Left lung (tissue), 10 donors: ENCODE results near the gene CST3. TPM values are rescaled to one million over a fixed set of nuclear protein-coding genes. Genes with fewer than 3 reads are reported as not detected.

Experiments used
- ATAC-seq: fragments of 200-7000 bp; cut with Tn5 transposase; one replicate; pipeline ENCODE4 v1.9.1; 2020; ENCODE audit warnings: moderate library complexity
- DNase-seq, 4 donors: peaks; one replicate each; pipeline ENCODE4 v3.0.0-alpha.2; 2013 to 2020
- H3K27ac ChIP-seq, 2 donors: fragments of 200-600 bp; sonication (generic) in 1 of 2; one replicate each; pipeline versions ENCODE4 v1.5.0 to v1.8.0; 2020 to 2021
- H3K27me3 ChIP-seq, 2 donors: fragments of 200-600 bp; sonication (generic) in 1 of 2; one replicate each; pipeline versions ENCODE4 v1.5.0 to v1.8.0; 2020 to 2021
- H3K36me3 ChIP-seq, 2 donors: fragments of 200-600 bp; sonication (generic) in 1 of 2; one replicate each; pipeline versions ENCODE4 v1.5.0 to v1.8.0; 2020 to 2021
- H3K4me1 ChIP-seq, 2 donors: fragments of 200-600 bp; one replicate each; pipeline ENCODE4 v1.8.0; 2021
- H3K4me3 ChIP-seq, 2 donors: fragments of 200-600 bp; sonication (generic) in 1 of 2; one replicate each; pipeline versions ENCODE4 v1.5.0 to v1.8.0; 2020 to 2021; ENCODE audit warnings: mild to moderate bottlenecking in 1 of 2
- H3K9me3 ChIP-seq, 2 donors: fragments of 200-600 bp; sonication (generic) in 1 of 2; one replicate each; pipeline versions ENCODE4 v1.5.0 to v1.8.0; 2020 to 2021
- intact Hi-C, 2 donors: fragments of 100-400 bp; cut with DNase I; formaldehyde crosslinking; loops; one replicate each; pipeline versions ENCODE4 v1.11.2 to v1.14.2; 2022
- polyA plus RNA-seq, 6 donors: library from polyadenylated mRNA; unstranded; fragments of 120-200 nt; gene quantifications; one replicate each; pipeline ENCODE4 v1.2.1, GENCODE V29; 2013; ENCODE audit not compliant: insufficient read length in 6 of 6
- total RNA-seq, 2 donors: library from RNA; stranded (reverse); fragmentation: NEBNext Ultra II Directional; extraction: Animal tissue kit (Norgen Biotek cat#: 25700); gene quantifications; one replicate each; pipeline ENCODE4 v1.2.1, GENCODE V29; 2021
- TF ChIP-seq, protein P1 (sequence below), 2 donors: fragments of 200-600 bp; sonication (generic) in 1 of 2; IDR thresholded peaks; one replicate each; pipeline versions ENCODE4 v1.5.0 to v1.8.0; 2021; ENCODE audit warnings: antibody characterized with exemption in 2 of 2
- donor health status: DM: no; HTN: yes; CAD: no.
- donor health status: DM: no; HTN: no; CAD: no.

The CST3 gene
- total and polyA plus RNA-seq, 8 donors, result 145 to 714 (median 163) TPM

DNA sequence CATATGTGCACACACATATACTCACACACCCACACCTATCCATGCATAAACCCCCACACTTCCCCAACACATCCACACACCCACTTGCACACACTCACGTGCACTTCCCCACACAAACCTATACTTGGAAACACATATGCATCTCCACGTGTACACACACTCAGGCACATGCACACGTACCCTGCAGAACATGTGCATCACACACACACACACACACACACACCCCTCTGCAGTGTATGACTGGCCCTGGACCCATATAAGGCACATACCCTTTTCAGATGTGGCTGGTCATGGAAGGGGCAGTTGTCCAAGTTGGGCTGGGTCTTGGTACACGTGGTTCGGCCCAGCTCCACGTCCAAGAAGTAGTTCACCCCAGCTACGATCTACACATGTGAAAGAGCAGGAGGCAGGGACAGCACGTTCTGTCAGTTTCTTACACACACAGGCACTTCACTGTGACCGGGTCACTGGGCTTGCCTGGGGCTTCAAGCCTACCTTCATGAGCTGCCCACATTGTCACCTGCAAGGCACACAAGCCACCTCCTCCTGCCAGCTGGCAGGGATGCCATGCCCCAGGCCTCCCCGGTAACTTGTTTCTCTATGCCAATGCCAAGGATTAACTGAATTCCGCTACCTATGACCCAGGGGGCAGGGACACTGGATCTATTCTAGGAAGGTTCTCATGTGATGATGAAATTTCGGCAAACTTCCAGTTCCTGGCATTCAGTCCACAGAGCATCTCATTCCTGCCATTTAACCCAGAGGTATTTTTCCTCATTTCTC, 2.6 kb downstream of the CST3 start:
- intact Hi-C loops, result no loop called here
- TF ChIP-seq, protein P1, sequence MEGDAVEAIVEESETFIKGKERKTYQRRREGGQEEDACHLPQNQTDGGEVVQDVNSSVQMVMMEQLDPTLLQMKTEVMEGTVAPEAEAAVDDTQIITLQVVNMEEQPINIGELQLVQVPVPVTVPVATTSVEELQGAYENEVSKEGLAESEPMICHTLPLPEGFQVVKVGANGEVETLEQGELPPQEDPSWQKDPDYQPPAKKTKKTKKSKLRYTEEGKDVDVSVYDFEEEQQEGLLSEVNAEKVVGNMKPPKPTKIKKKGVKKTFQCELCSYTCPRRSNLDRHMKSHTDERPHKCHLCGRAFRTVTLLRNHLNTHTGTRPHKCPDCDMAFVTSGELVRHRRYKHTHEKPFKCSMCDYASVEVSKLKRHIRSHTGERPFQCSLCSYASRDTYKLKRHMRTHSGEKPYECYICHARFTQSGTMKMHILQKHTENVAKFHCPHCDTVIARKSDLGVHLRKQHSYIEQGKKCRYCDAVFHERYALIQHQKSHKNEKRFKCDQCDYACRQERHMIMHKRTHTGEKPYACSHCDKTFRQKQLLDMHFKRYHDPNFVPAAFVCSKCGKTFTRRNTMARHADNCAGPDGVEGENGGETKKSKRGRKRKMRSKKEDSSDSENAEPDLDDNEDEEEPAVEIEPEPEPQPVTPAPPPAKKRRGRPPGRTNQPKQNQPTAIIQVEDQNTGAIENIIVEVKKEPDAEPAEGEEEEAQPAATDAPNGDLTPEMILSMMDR (IDR thresholded peaks at IDR 0.05), result no peak
- H3K27ac ChIP-seq, result no peak overlapping the region

GRCh38 chr20:23634044-23634801, 3.5 kb downstream of the CST3 start:
- Histone ChIP-seq H3K9me3 (no peaks in the 10 kb centered on the region), H3K4me1 (peaks cover 12 to 45% of the 10 kb centered on the region in 2 donors), H3K4me3 (no peak overlapping the region), H3K36me3 (peaks cover 0 to 33% of the 10 kb centered on the region in 2 donors), H3K27ac (no peak overlapping the region), H3K27me3 (peaks cover 0 to 9% of the 10 kb centered on the region in 2 donors)
- TF ChIP-seq, protein P1 (IDR thresholded peaks at IDR 0.05), result no peak
- intact Hi-C loops, result no loop called here
- no peak for ATAC-seq
- DNase-seq, result no peak

More for the DNA sequence above, 2.6 kb downstream of the CST3 start:
- Histone ChIP-seq H3K9me3 (no peaks in the 10 kb centered on the region), H3K4me1 (peaks cover 12 to 37% of the 10 kb centered on the region in 2 donors), H3K4me3 (peak overlapping the region in 1 of 2 donors; percentile 83), H3K27me3 (peaks cover 0 to 9% of the 10 kb centered on the region in 2 donors), H3K36me3 (peaks cover 0 to 33% of the 10 kb centered on the region in 2 donors)
- DNase-seq (peak in 1 of 4 donors; percentile 49), ATAC-seq (no peak)

DNA sequence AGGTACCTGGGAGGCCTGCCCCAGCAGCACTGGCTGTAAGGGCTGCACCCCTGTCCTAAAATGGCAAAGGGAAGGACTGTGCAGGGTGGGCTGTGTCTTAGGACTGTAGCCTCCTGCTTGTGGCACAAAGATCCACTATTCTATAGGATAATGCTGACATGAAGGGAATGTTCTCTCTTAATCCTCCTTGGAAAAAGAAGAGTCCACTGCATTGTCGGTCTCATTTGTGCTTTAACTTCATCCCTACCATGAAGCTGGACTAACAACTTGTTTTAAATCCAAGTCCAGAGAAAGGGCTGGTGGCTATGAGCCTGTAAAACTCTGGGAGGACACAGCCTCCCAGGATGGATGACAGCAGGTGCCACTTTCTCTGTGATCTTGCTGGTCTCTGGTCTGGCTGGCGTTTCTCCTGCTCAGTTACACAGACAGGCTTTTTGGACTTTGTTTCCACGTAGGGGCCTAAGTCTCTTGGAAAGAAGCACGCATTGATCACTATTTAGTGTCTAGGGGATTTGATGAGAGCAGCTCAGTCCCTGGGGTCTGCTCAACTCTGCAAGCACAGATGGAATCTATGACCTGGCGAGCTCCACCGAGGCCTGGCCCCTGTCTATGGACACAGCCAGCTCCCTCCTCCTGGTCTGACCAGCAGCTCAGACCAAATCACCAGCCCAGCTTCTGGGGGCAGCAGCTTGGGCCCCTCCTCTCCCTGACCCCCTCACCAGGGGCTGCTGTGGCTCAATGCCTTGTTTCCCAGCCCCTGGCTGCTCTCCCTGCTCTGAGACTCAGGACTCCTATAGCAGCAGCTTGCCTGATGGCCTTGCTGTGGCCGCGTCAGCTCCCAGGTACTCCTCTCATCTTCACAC, 4.8 kb downstream of the CST3 start:
- H3K27ac ChIP-seq, result no peak overlapping the region
- H3K4me3 ChIP-seq, result no peak overlapping the region
- peaks cover 12 to 45% of the 10 kb centered on the region in 2 donors for H3K4me1 ChIP-seq
- H3K36me3 ChIP-seq, result peaks cover 0 to 33% of the 10 kb centered on the region in 2 donors
- TF ChIP-seq, protein P1 (IDR thresholded peaks at IDR 0.05), result no peak
- no peaks in the 10 kb centered on the region for H3K9me3 ChIP-seq
- DNase-seq, result no peak
- ATAC-seq, result no peak
- peaks cover 0 to 9% of the 10 kb centered on the region in 2 donors for H3K27me3 ChIP-seq
- intact Hi-C loops, result no loop called here

DNA sequence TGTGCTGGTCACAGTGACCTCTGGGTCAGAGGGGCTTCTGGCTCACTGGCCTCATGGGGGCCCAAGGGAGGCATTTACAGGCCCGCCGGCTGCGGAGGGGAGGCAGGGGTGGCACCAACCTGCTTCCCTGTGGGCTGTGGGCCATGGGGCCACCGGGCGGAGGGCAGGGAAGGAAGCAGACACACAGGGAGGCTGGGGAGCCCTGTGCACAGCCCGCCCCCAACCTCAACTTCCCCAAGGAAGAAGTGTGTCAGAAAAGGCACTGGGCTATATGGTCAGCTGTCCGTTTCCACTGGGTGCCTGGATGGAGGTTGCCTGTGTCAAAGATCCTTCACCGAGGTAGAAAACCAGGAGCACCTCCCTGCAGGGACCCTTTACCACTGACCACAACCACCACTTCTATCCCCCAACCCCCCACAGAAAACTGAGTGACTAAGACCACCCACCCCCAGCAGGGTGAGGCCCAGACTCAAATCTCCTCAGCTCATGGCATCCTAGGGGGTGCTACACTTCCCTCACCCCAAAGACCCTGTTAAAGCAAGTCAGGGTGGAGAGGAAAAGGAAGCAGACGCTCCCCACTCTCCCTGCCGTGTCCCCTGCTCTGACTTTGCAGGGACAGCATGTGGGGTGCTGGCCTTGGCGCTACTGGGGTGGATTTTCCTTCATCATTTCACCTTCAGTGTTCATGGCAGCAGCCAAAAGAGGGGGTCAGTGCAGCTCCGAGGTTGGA, 5.6 kb downstream of the CST3 start:
- DNase-seq (peak in 1 of 4 donors; percentile 67), ATAC-seq (peak; percentile 49)
- TF ChIP-seq, protein P1 (IDR thresholded peaks at IDR 0.05), result no peak
- Histone ChIP-seq H3K27ac (no peak overlapping the region), H3K4me3 (no peak overlapping the region), H3K36me3 (peaks cover 0 to 33% of the 10 kb centered on the region in 2 donors), H3K27me3 (peaks cover 0 to 3% of the 10 kb centered on the region in 2 donors), H3K4me1 (peaks cover 12 to 45% of the 10 kb centered on the region in 2 donors), H3K9me3 (no peaks in the 10 kb centered on the region)
- intact Hi-C loops, result no loop called here
